ENCODE data around the gene SASH1. TPM values are rescaled to one million over a fixed set of nuclear protein-coding genes. Genes with fewer than 3 reads are reported as not detected.

SASH1 gene
- total RNA-seq, 6 donors from 2014 or later, result 59.3 to 131 (median 79.2) TPM

GRCh38 chr6:148467926-148468325, 125.3 kb downstream of the SASH1 start:
- no peak overlapping the region for H3K4me3 ChIP-seq
- peaks cover 0 to 19% (median 3%) of the 10 kb centered on the region in 4 donors for H3K36me3 ChIP-seq
- DNase-seq, result no peak
- peaks cover 18 to 42% (median 31%) of the 10 kb centered on the region in 4 donors for H3K4me1 ChIP-seq
- TF ChIP-seq EP300 (IDR thresholded peaks at IDR 0.05) (no peak), CTCF (IDR thresholded peaks at IDR 0.05) (no peak), POLR2AphosphoS5 (IDR thresholded peaks at IDR 0.05) (no peak), POLR2A (IDR thresholded peaks at IDR 0.05) (no peak)
- ATAC-seq (ENCODE audit: low FRiP score in 2 of 2), result no peak
- H3K9me3 ChIP-seq, result no peaks in the 10 kb centered on the region
- 60 to 65% methylated on average over 4 of the region's 4 CpGs for WGBS, 2 donors
- H3K27me3 ChIP-seq, result no peaks in the 10 kb centered on the region
- peak overlapping the region in 1 of 4 donors; percentile 30 for H3K27ac ChIP-seq

GRCh38 chr6:148470156-148470555, 127.5 kb downstream of the SASH1 start:
- H3K9me3 ChIP-seq, result no peaks in the 10 kb centered on the region
- H3K4me3 ChIP-seq, result no peak overlapping the region
- WGBS, 2 donors, result 76 to 77% methylated on average over 8 of the region's 8 CpGs
- no peak overlapping the region for H3K27ac ChIP-seq
- ATAC-seq (ENCODE audit: low FRiP score in 2 of 2), result no peak
- no peak for TF ChIP-seq CTCF (IDR thresholded peaks at IDR 0.05)
- no peak for TF ChIP-seq EP300 (IDR thresholded peaks at IDR 0.05)
- TF ChIP-seq POLR2A (IDR thresholded peaks at IDR 0.05), result no peak
- TF ChIP-seq POLR2AphosphoS5 (IDR thresholded peaks at IDR 0.05), result no peak
- H3K36me3 ChIP-seq, result peaks cover 0 to 41% (median 11%) of the 10 kb centered on the region in 4 donors
- no peak for DNase-seq
- H3K4me1 ChIP-seq, result peaks cover 7 to 24% (median 13%) of the 10 kb centered on the region in 4 donors
- no peaks in the 10 kb centered on the region for H3K27me3 ChIP-seq

- no peak for DNase-seq
- no peak for ATAC-seq (ENCODE audit: low FRiP score in 2 of 2)
- Histone ChIP-seq H3K9me3 (no peaks in the 10 kb centered on the region), H3K36me3 (peaks cover 4 to 48% (median 12%) of the 10 kb centered on the region in 4 donors), H3K4me1 (peaks cover 2 to 17% (median 8%) of the 10 kb centered on the region in 4 donors), H3K4me3 (no peak overlapping the region), H3K27ac (peak overlapping the region in 2 of 4 donors; percentile 51 to 60), H3K27me3 (no peaks in the 10 kb centered on the region)
- 84% methylated on average over 10 of the region's 10 CpGs for WGBS, 2 donors
- TF ChIP-seq CTCF (IDR thresholded peaks at IDR 0.05), result no peak
- TF ChIP-seq POLR2A (IDR thresholded peaks at IDR 0.05), result no peak
- no peak for TF ChIP-seq POLR2AphosphoS5 (IDR thresholded peaks at IDR 0.05)
- TF ChIP-seq EP300 (IDR thresholded peaks at IDR 0.05), result no peak
These were observed 128.2 kb downstream of the SASH1 start for GRCh38 chr6:148470606-148471465.

GRCh38 chr6:148471624-148472159, 129.1 kb downstream of the SASH1 start:
- WGBS, 2 donors, result 54 to 64% methylated on average over 9 of the region's 9 CpGs
- peaks cover 4 to 56% (median 15%) of the 10 kb centered on the region in 4 donors for H3K36me3 ChIP-seq

More at GRCh38 chr6:148471624-148472159, 129.1 kb downstream of the SASH1 start:
- H3K4me1 ChIP-seq, result peaks cover 0 to 9% (median 4%) of the 10 kb centered on the region in 4 donors
- ATAC-seq (ENCODE audit: low FRiP score in 2 of 2), result peak in 1 of 2 donors; percentile 82
- H3K27ac ChIP-seq, result peak overlapping the region in 2 of 4 donors; percentile 51 to 60
- DNase-seq, result no peak
- TF ChIP-seq POLR2AphosphoS5 (IDR thresholded peaks at IDR 0.05), result peak in 1 of 2 donors; percentile 23
- TF ChIP-seq EP300 (IDR thresholded peaks at IDR 0.05), result no peak
- no peaks in the 10 kb centered on the region for H3K27me3 ChIP-seq
- no peak overlapping the region for H3K4me3 ChIP-seq
- no peaks in the 10 kb centered on the region for H3K9me3 ChIP-seq
